NCI-H1092 (cell line): ENCODE results near the gene TRNT1.

ENCODE experiments used
- DNase-seq: peaks from one replicate; lab custom pipeline; 2025; lab: John Stamatoyannopoulos, UW

The TRNT1 gene

GRCh38 chr3:3110749-3111361 is 15.9 kb upstream of the TRNT1 start:
- DNase-seq: no peak

GRCh38 chr3:3113042-3113709 is 13.6 kb upstream of the TRNT1 start:
- DNase-seq: no peak

GRCh38 chr3:3117651-3118050 is 9.1 kb upstream of the TRNT1 start:
- no peak for DNase-seq

- no peak for DNase-seq
Observed at GRCh38 chr3:3119393-3119851, 7.3 kb upstream of the TRNT1 start.

GRCh38 chr3:3125977-3126376 is 763 bp upstream of the TRNT1 start:
- no peak for DNase-seq

GRCh38 chr3:3127432-3128010 is 781 bp downstream of the TRNT1 start:
- DNase-seq: no peak

GRCh38 chr3:3129579-3129978 is 2.8 kb downstream of the TRNT1 start:
- DNase-seq: no peak

GRCh38 chr3:3133500-3133899 is 6.8 kb downstream of the TRNT1 start:
- no peak for DNase-seq

GRCh38 chr3:3134750-3135448 is 8.2 kb downstream of the TRNT1 start:
- no peak for DNase-seq

GRCh38 chr3:3137526-3137925 is 10.8 kb downstream of the TRNT1 start:
- DNase-seq: no peak

GRCh38 chr3:3141939-3142338 is 15.2 kb downstream of the TRNT1 start:
- no peak for DNase-seq

- DNase-seq: no peak
Observed at GRCh38 chr3:3145831-3146230, 19.1 kb downstream of the TRNT1 start.

- no peak for DNase-seq
Observed at GRCh38 chr3:3149560-3149959, 22.8 kb downstream of the TRNT1 start.

GRCh38 chr3:3151513-3151912 is 24.8 kb downstream of the TRNT1 start:
- DNase-seq: no peak

GRCh38 chr3:3154879-3155610 is 28.3 kb downstream of the TRNT1 start:
- DNase-seq: no peak

GRCh38 chr3:3157484-3157883 is 30.7 kb downstream of the TRNT1 start:
- DNase-seq: no peak

GRCh38 chr3:3160826-3161225 is 34.1 kb downstream of the TRNT1 start:
- no peak for DNase-seq

- no peak for DNase-seq
Observed at GRCh38 chr3:3165241-3165640, 38.5 kb downstream of the TRNT1 start.

GRCh38 chr3:3165650-3166049 is 38.9 kb downstream of the TRNT1 start:
- no peak for DNase-seq

- DNase-seq: no peak
Observed at GRCh38 chr3:3170998-3171397, 44.3 kb downstream of the TRNT1 start.

- DNase-seq: no peak
Observed at GRCh38 chr3:3172627-3173026, 45.9 kb downstream of the TRNT1 start.

- no peak for DNase-seq
Observed at GRCh38 chr3:3177861-3178497, 51.2 kb downstream of the TRNT1 start.
